Frontal cortex (tissue), 4 donors: ENCODE measurements around the gene NELFE. TPM values are rescaled to one million over a fixed set of nuclear protein-coding genes. Genes with fewer than 3 reads are reported as not detected.
"Not testable (repeated sequence)": the region's sequence is repeated elsewhere in the genome, so short reads cannot be mapped to it uniquely, and the experiment has no call there.

ENCODE experiments used
- DNase-seq, 2 donors: peaks; one replicate each; pipeline ENCODE4 v3.0.0; 2012; ENCODE audit warnings: low spot score in 2 of 2
- FAIRE-seq: peaks from 2 replicates; lab custom pipeline; 2012; peaks lifted over from hg19 to GRCh38; lab: Jason Lieb, UNC
- total RNA-seq: library from RNA; depleted of rRNA; stranded (reverse); fragments of >200 nt; gene quantifications from one replicate; pipeline ENCODE4 v1.2.3, GENCODE V29; 2014
- donor health status: control.
- donor health status: control.
- donor health status: control.

NELFE gene
- total RNA-seq, 1 donor from 2014 or later: 45.7 TPM

- no peak for FAIRE-seq
- DNase-seq: no peak
Measured at GRCh38 chr6:31927242-31927862, 31.4 kb downstream of the NELFE start, which contains the start of gene C2. TSS of gene C2 (plus strand) at chr6:31927717. CDS start at chr6:31927753, 36 bp downstream.

- DNase-seq (no peak), FAIRE-seq (no peak)
Measured at GRCh38 chr6:31922942-31923341, 35.8 kb downstream of the NELFE start.

- FAIRE-seq (no peak), DNase-seq (no peak)
Measured at GRCh38 chr6:31920811-31921210, 38.0 kb downstream of the NELFE start.

GRCh38 chr6:31919624-31920303 is 39.0 kb downstream of the NELFE start:
- FAIRE-seq (no peak), DNase-seq (no peak)

GRCh38 chr6:31918069-31918720 is 40.6 kb downstream of the NELFE start:
- no peak for DNase-seq
- FAIRE-seq: no peak

- FAIRE-seq (no peak), DNase-seq (no peak)
Measured at GRCh38 chr6:31915756-31916155, 43.0 kb downstream of the NELFE start.

- DNase-seq: no peak
Measured at GRCh38 chr6:31915351-31915750, 43.4 kb downstream of the NELFE start.

GRCh38 chr6:31911826-31912585 is 46.8 kb downstream of the NELFE start:
- no peak for FAIRE-seq
- no peak for DNase-seq

More at GRCh38 chr6:31915351-31915750, 43.4 kb downstream of the NELFE start:
- FAIRE-seq: no peak

- not testable (repeated sequence) for DNase-seq, FAIRE-seq
Measured at GRCh38 chr6:31909298-31909697, 49.5 kb downstream of the NELFE start.

GRCh38 chr6:31908791-31909190 is 50.0 kb downstream of the NELFE start:
- FAIRE-seq (no peak), DNase-seq (no peak)

- DNase-seq, FAIRE-seq: not testable (repeated sequence)
Measured at GRCh38 chr6:31908255-31908654, 50.5 kb downstream of the NELFE start.

- DNase-seq: no peak
- FAIRE-seq: no peak
Measured at GRCh38 chr6:31907158-31907813, 51.5 kb downstream of the NELFE start.

GRCh38 chr6:31906727-31907126 is 52.0 kb downstream of the NELFE start:
- FAIRE-seq, DNase-seq: not testable (repeated sequence)

GRCh38 chr6:31906122-31906521 is 52.6 kb downstream of the NELFE start:
- DNase-seq (no peak), FAIRE-seq (no peak)

GRCh38 chr6:31905041-31905440 is 53.7 kb downstream of the NELFE start:
- no peak for FAIRE-seq
- DNase-seq: no peak

- FAIRE-seq (no peak), DNase-seq (no peak)
Measured at GRCh38 chr6:31903957-31904356, 54.8 kb downstream of the NELFE start.
